ENCODE data around the gene NTNG2.

DNA sequence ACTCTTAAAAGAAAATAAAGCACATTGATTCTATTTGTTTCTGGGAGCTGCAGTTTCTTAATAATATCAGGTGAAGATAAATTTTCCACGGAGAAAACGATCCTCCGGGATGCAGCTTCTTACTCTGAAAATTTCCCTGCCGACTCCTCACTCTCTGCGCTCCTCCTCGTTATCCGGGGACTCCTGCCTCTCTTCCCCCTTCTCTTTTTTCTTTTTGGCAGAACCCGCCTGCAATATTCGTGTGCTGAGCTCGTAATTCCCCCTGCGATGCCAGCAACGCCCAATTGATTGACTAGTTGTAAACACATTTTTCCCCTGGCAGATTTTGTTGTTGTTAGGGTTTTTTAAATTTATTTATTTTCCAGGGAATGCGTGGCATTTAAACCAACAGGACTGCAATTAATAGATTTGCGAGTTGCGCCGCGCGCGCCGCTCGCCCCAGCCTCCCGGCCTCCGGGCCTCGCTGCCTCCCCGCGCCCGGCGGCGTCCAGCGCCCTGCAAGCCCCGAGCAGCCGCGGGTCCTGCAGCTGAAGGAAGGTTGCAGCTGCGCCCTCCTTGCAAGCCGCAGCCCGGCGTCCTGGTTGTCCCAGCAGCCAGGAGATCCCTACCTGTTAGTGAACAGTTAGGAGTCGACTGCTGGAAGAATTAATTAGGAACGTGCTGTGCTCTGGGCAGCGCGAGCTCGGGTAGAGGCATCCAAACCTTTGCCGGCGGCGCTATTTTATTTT, 2.2 kb downstream of the NTNG2 start:
- TF ChIP-seq POLR2A (IDR thresholded peaks at IDR 0.05; ENCODE audit: insufficient read depth in 1 of 2, low read depth in 2 of 2, low read length in 2 of 2) (no peak), ZNF629 (CRISPR knock-in tag; conservative IDR thresholded peaks at IDR 0.05) (no peak), RAD21 (CRISPR knock-in tag; IDR thresholded peaks at IDR 0.05) (no peak), TMF1 (CRISPR knock-in tag; IDR thresholded peaks at IDR 0.05; ENCODE audit: low read depth) (no peak), CBFB (CRISPR knock-in tag; IDR thresholded peaks at IDR 0.05) (no peak), ZNF3 (CRISPR knock-in tag; IDR thresholded peaks at IDR 0.05) (no peak), ZNF768 (CRISPR knock-in tag; IDR thresholded peaks at IDR 0.05) (no peak), SETDB1 (CRISPR knock-in tag; IDR thresholded peaks at IDR 0.05; ENCODE audit: borderline replicate concordance) (no peak), POLR2AphosphoS5 (IDR thresholded peaks at IDR 0.05; ENCODE audit: low read depth, low read length) (no peak), ESRRA (CRISPR knock-in tag; IDR thresholded peaks at IDR 0.05; ENCODE audit: low read depth) (no peak)
- TF ChIP-seq, protein P1, sequence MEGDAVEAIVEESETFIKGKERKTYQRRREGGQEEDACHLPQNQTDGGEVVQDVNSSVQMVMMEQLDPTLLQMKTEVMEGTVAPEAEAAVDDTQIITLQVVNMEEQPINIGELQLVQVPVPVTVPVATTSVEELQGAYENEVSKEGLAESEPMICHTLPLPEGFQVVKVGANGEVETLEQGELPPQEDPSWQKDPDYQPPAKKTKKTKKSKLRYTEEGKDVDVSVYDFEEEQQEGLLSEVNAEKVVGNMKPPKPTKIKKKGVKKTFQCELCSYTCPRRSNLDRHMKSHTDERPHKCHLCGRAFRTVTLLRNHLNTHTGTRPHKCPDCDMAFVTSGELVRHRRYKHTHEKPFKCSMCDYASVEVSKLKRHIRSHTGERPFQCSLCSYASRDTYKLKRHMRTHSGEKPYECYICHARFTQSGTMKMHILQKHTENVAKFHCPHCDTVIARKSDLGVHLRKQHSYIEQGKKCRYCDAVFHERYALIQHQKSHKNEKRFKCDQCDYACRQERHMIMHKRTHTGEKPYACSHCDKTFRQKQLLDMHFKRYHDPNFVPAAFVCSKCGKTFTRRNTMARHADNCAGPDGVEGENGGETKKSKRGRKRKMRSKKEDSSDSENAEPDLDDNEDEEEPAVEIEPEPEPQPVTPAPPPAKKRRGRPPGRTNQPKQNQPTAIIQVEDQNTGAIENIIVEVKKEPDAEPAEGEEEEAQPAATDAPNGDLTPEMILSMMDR (CRISPR knock-in tag; IDR thresholded peaks at IDR 0.05): no peak
- TF ChIP-seq, protein P2, sequence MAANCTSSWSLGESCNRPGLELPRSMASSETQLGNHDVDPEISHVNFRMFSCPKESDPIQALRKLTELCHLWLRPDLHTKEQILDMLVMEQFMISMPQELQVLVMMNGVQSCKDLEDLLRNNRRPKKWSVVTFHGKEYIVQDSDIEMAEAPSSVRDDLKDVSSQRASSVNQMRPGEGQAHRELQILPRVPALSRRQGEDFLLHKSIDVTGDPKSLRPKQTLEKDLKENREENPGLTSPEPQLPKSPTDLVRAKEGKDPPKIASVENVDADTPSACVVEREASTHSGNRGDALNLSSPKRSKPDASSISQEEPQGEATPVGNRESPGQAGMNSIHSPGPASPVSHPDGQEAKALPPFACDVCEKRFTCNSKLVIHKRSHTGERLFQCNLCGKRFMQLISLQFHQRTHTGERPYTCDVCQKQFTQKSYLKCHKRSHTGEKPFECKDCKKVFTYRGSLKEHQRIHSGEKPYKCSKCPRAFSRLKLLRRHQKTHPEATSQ (CRISPR knock-in tag; IDR thresholded peaks at IDR 0.05; ENCODE audit: borderline replicate concordance): no peak
- TF ChIP-seq, protein P3, sequence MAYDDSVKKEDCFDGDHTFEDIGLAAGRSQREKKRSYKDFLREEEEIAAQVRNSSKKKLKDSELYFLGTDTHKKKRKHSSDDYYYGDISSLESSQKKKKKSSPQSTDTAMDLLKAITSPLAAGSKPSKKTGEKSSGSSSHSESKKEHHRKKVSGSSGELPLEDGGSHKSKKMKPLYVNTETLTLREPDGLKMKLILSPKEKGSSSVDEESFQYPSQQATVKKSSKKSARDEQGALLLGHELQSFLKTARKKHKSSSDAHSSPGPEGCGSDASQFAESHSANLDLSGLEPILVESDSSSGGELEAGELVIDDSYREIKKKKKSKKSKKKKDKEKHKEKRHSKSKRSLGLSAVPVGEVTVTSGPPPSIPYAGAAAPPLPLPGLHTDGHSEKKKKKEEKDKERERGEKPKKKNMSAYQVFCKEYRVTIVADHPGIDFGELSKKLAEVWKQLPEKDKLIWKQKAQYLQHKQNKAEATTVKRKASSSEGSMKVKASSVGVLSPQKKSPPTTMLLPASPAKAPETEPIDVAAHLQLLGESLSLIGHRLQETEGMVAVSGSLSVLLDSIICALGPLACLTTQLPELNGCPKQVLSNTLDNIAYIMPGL (CRISPR knock-in tag; IDR thresholded peaks at IDR 0.05; ENCODE audit: borderline replicate concordance in 1 of 2, low read depth in 1 of 2): no peak
- TF ChIP-seq, protein P4, sequence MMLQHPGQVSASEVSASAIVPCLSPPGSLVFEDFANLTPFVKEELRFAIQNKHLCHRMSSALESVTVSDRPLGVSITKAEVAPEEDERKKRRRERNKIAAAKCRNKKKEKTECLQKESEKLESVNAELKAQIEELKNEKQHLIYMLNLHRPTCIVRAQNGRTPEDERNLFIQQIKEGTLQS (CRISPR knock-in tag; IDR thresholded peaks at IDR 0.05): no peak

All from HepG2 (cell line).